Endothelial cell of umbilical vein (primary cell): ENCODE results near the gene PTRHD1. TPM values are rescaled to one million over a fixed set of nuclear protein-coding genes. Genes with fewer than 3 reads are reported as not detected.

Source experiments
- BruUV-seq: library from RNA; stranded (reverse); fragments of 400-500 nt; replicated peaks from 2 replicates; lab custom pipeline; 2021; lab: Mats Ljungman, UMichigan
- CTCF ChIA-PET: fragments of 300-600, 350-600 bp; sonication (Branson Sonifier 250); formaldehyde crosslinking; loops from one replicate; lab custom pipeline; 2021; ENCODE audit warnings: antibody characterized with exemption, inconsistent platforms; lab: Charles Lee
- POLR2A ChIA-PET: fragments of 300-600, 350-600 bp; sonication (Branson Sonifier 250); formaldehyde crosslinking; loops from one replicate; lab custom pipeline; 2021; ENCODE audit warnings: antibody characterized with exemption, inconsistent platforms; lab: Charles Lee
- DNase-seq: peaks from one replicate; pipeline ENCODE4 v3.0.0-alpha.2; 2011; ENCODE audit warnings: low read depth, low spot score
- FAIRE-seq: peaks from 2 replicates; lab custom pipeline; 2011; peaks lifted over from hg19 to GRCh38; lab: Jason Lieb, UNC
- H2AFZ ChIP-seq: 2 replicates; pipeline ENCODE4 v1.6.0; 2012; ENCODE audit warnings: low read depth, low read length, control low read depth, inconsistent platforms
- H3K27ac ChIP-seq: 2 replicates; pipeline ENCODE4 v1.5.1; 2011; ENCODE audit warnings: low read depth, mild to moderate bottlenecking, control low read depth, low read length, moderate library complexity; ENCODE audit not compliant: insufficient read depth
- H3K27me3 ChIP-seq, 2 experiments: 2 replicates each; pipeline versions ENCODE4 v1.6.0 to v1.6.1; 2011; ENCODE audit warnings: low read length in 2 of 2, mixed read lengths in 1 of 2; ENCODE audit not compliant: control insufficient read depth in 2 of 2, insufficient read depth in 2 of 2
- H3K36me3 ChIP-seq, 2 experiments: 2 replicates in 1 of 2; 3 replicates in 1 of 2; pipeline ENCODE4 v1.5.1; 2011; ENCODE audit warnings: low read length in 2 of 2, mild to moderate bottlenecking in 1 of 2, moderate library complexity in 1 of 2; ENCODE audit not compliant: control insufficient read depth in 2 of 2, insufficient read depth in 2 of 2; ENCODE audit errors: extremely low read depth in 1 of 2
- H3K4me1 ChIP-seq: 3 replicates; pipeline ENCODE4 v1.5.1; 2011; ENCODE audit warnings: mild to moderate bottlenecking, low read length; ENCODE audit not compliant: control insufficient read depth, insufficient read depth; ENCODE audit errors: extremely low read depth
- H3K4me2 ChIP-seq: 2 replicates; pipeline ENCODE4 v1.6.1; 2011; ENCODE audit warnings: low read length, control low read depth, mixed read lengths; ENCODE audit not compliant: insufficient read depth
- H3K4me3 ChIP-seq, 3 experiments: fragments of 200-600 bp in 1 of 3; sonication (generic), shearing (Covaris generic) in 1 of 3; replicated peaks in 1 of 3; 2 replicates each; pipeline ENCODE4 v1.5.1; 2011 to 2016; ENCODE audit warnings: control low read depth in 3 of 3, low read length in 3 of 3, mild to moderate bottlenecking in 2 of 3, inconsistent platforms in 1 of 3, low read depth in 1 of 3, moderate library complexity in 1 of 3; ENCODE audit not compliant: insufficient read depth in 1 of 3
- H3K79me2 ChIP-seq: 2 replicates; pipeline ENCODE4 v1.6.0; 2012; ENCODE audit warnings: low read length, inconsistent platforms; ENCODE audit not compliant: control insufficient read depth, insufficient read depth
- H3K9ac ChIP-seq: replicated peaks from 2 replicates; pipeline ENCODE3; 2011; ENCODE audit warnings: low read length, control low read depth; ENCODE audit not compliant: insufficient read depth; ENCODE audit errors: extremely low read depth
- H3K9me1 ChIP-seq: replicated peaks from 3 replicates; pipeline ENCODE4 v1.6.0; 2011; ENCODE audit warnings: mild to moderate bottlenecking, low read length; ENCODE audit not compliant: control insufficient read depth, insufficient read depth; ENCODE audit errors: extremely low read depth
- H3K9me3 ChIP-seq: replicated peaks from 2 replicates; pipeline ENCODE4 v1.5.1; 2012; ENCODE audit warnings: low read length, inconsistent platforms; ENCODE audit not compliant: control insufficient read depth, insufficient read depth
- H4K20me1 ChIP-seq: replicated peaks from 2 replicates; pipeline ENCODE3; 2011; ENCODE audit warnings: mild to moderate bottlenecking, low read length; ENCODE audit not compliant: control insufficient read depth, insufficient read depth; ENCODE audit errors: extremely low read depth
- EZH2 ChIP-seq: IDR thresholded peaks from 2 replicates; pipeline ENCODE4 v1.6.1; 2012; ENCODE audit warnings: borderline replicate concordance, low read depth, mild to moderate bottlenecking, moderate library complexity, low read length, inconsistent platforms; ENCODE audit not compliant: severe bottlenecking
- FOS ChIP-seq: IDR thresholded peaks from 2 replicates; pipeline ENCODE4 v1.6.1; 2011; ENCODE audit warnings: mild to moderate bottlenecking, low read length, moderate library complexity, borderline replicate concordance; ENCODE audit not compliant: insufficient read depth
- GATA2 ChIP-seq: IDR thresholded peaks from 2 replicates; pipeline ENCODE4 v1.7.0; 2011; ENCODE audit warnings: low read depth, mild to moderate bottlenecking, moderate library complexity, mixed read lengths, low read length; ENCODE audit not compliant: insufficient read length, insufficient read depth
- JUN ChIP-seq: IDR thresholded peaks from 2 replicates; pipeline ENCODE4 v1.6.1; 2011; ENCODE audit warnings: borderline replicate concordance, low read depth; ENCODE audit not compliant: insufficient read length, insufficient read depth
- MYC ChIP-seq: IDR thresholded peaks from one replicate; pipeline ENCODE4 v1.6.1; 2011; ENCODE audit warnings: mild to moderate bottlenecking, low read depth, low read length
- POLR2A ChIP-seq: IDR thresholded peaks from 2 replicates; pipeline ENCODE4 v1.6.1; 2012; ENCODE audit warnings: low read depth, mild to moderate bottlenecking, control low read depth, low read length
- POLR2AphosphoS5 ChIP-seq: IDR thresholded peaks from 2 replicates; pipeline ENCODE4 v1.6.1; 2012; ENCODE audit warnings: low read depth, mild to moderate bottlenecking, control low read depth, low read length, moderate library complexity; ENCODE audit not compliant: insufficient read depth
- dilution Hi-C: fragments of 300-500 bp; cut with MboI; formaldehyde crosslinking; loops from one replicate; pipeline ENCODE4 v1.15.0; 2019; ENCODE audit warnings: low sequenced_read_pairs; ENCODE audit not compliant: extremely low pct_ligation_motif_present
- intact Hi-C: fragments of 100-400 bp; cut with micrococcal nuclease; formaldehyde crosslinking; loops from one replicate; pipeline ENCODE4 v1.10.0; 2022
- polyA plus RNA-seq, 4 experiments: library from polyadenylated mRNA; depleted of rRNA in 3 of 4; stranded (reverse) in 3 of 4; unstranded in 1 of 4; fragments of >200 nt; gene quantifications; 2 replicates each; pipeline versions ENCODE4 v1.2.1 to v1.2.3, GENCODE V29; 2011 to 2012; ENCODE audit warnings: missing spikeins in 1 of 4
- total RNA-seq: library from RNA; stranded (reverse); gene quantifications from 2 replicates; pipeline ENCODE4 v1.2.3, GENCODE V29; 2021
- TF ChIP-seq, protein P1 (sequence below), 2 donors: IDR thresholded peaks; 1 replicate in 1 of 2; 2 replicates in 1 of 2; pipeline ENCODE4 v1.5.1; 2011; ENCODE audit warnings: low read length in 2 of 2, mild to moderate bottlenecking in 2 of 2, moderate library complexity in 2 of 2, control low read depth in 1 of 2, inconsistent platforms in 1 of 2, low read depth in 1 of 2; ENCODE audit not compliant: insufficient read depth in 1 of 2; ENCODE audit errors: extremely low read depth in 1 of 2
- TF ChIP-seq, protein P2 (sequence below): IDR thresholded peaks from 2 replicates; pipeline ENCODE4 v1.6.1; 2011; ENCODE audit not compliant: insufficient read depth, insufficient read length

The PTRHD1 gene
- total and polyA plus RNA-seq, 2 donors (not counting 3 experiments of a cell fraction or from before 2014, with no cell fraction given): 41.1 to 68.8 TPM

DNA sequence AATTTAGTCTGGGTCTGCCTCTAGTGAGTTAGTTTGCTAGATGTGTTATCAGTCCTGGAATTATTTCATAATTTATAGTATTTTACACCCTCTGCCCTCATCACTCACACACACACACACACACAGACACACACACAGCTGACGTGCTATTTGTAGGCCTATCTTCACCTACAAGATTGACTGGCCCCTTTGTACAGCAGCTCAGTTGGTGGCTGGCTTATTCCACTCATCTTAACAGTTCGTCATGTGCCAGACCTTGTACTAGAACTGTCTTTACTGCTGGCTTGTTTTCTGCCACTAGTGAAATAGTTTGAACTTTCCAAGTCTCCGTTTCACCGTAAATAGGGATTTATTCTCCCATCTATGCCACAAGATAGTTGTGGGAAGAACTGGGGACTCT, 21.3 kb upstream of the PTRHD1 start:
- no peak for FAIRE-seq
- no peak for DNase-seq
- H3K27me3 ChIP-seq: no peaks in the 10 kb centered on the region
- H2AFZ ChIP-seq: no peak overlapping the region
- no peak overlapping the region for H3K4me2 ChIP-seq
- dilution Hi-C loops (no loop called here), intact Hi-C loops (no loop called here)
- H3K79me2 ChIP-seq: peaks cover 46% of the 10 kb centered on the region
- no peak overlapping the region for H3K4me3 ChIP-seq
- H3K9me1 ChIP-seq: no peaks in the 10 kb centered on the region
- H3K9ac ChIP-seq: no peak overlapping the region
- no TSS peak for BruUV-seq
- peaks cover 19% of the 10 kb centered on the region for H3K4me1 ChIP-seq
- no peaks in the 10 kb centered on the region for H3K9me3 ChIP-seq
- ChIA-PET CTCF (interaction anchor here (3.6 to 4.7 kb wide), 2 partner anchors 12 to 22 kb away, joined by 17 to 22 read pairs; partner anchors contain the start of genes CENPO and PTRHD1), POLR2A (interaction anchor here (0.6 kb wide), 2 partner anchors 454 to 1000 kb away, joined by 3 to 7 read pairs; no protein-coding TSS in a partner anchor)
- H3K36me3 ChIP-seq: peaks cover 2 to 11% of the 10 kb centered on the region in 2 experiments
- TF ChIP-seq, protein P1, sequence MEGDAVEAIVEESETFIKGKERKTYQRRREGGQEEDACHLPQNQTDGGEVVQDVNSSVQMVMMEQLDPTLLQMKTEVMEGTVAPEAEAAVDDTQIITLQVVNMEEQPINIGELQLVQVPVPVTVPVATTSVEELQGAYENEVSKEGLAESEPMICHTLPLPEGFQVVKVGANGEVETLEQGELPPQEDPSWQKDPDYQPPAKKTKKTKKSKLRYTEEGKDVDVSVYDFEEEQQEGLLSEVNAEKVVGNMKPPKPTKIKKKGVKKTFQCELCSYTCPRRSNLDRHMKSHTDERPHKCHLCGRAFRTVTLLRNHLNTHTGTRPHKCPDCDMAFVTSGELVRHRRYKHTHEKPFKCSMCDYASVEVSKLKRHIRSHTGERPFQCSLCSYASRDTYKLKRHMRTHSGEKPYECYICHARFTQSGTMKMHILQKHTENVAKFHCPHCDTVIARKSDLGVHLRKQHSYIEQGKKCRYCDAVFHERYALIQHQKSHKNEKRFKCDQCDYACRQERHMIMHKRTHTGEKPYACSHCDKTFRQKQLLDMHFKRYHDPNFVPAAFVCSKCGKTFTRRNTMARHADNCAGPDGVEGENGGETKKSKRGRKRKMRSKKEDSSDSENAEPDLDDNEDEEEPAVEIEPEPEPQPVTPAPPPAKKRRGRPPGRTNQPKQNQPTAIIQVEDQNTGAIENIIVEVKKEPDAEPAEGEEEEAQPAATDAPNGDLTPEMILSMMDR (IDR thresholded peaks at IDR 0.05; ENCODE audit: extremely low read depth in 1 of 2, insufficient read depth in 1 of 2, low read depth in 1 of 2, low read length in 2 of 2): no peak
- no peak for TF ChIP-seq POLR2AphosphoS5
- no peak for TF ChIP-seq GATA2
- TF ChIP-seq MYC: no peak
- TF ChIP-seq POLR2A: no peak
- TF ChIP-seq FOS: no peak
- TF ChIP-seq JUN: no peak
- no peak for TF ChIP-seq EZH2
- TF ChIP-seq, protein P2, sequence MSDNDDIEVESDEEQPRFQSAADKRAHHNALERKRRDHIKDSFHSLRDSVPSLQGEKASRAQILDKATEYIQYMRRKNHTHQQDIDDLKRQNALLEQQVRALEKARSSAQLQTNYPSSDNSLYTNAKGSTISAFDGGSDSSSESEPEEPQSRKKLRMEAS: no peak
- H3K27ac ChIP-seq: no peak overlapping the region
- no peaks in the 10 kb centered on the region for H4K20me1 ChIP-seq
